Osteoblast (primary cell): ENCODE measurements around the gene LRP2BP. TPM values are rescaled to one million over a fixed set of nuclear protein-coding genes. Genes with fewer than 3 reads are reported as not detected.

ENCODE experiments used
- DNase-seq: peaks from one replicate; pipeline ENCODE4 v3.0.0; 2011; ENCODE audit warnings: low spot score, mixed read lengths; ENCODE audit not compliant: insufficient read length; ENCODE audit errors: missing footprints
- H2AFZ ChIP-seq: 2 replicates; pipeline ENCODE4 v1.6.0; 2011; ENCODE audit warnings: mild to moderate bottlenecking, low read length
- H3K27ac ChIP-seq: 2 replicates; pipeline ENCODE4 v1.5.1; 2011; ENCODE audit warnings: mild to moderate bottlenecking, low read depth, low read length, moderate library complexity
- H3K27me3 ChIP-seq: 2 replicates; pipeline ENCODE4 v1.6.0; 2012; ENCODE audit warnings: mild to moderate bottlenecking, control low read depth, inconsistent platforms, low read length, moderate library complexity; ENCODE audit not compliant: insufficient read depth
- H3K36me3 ChIP-seq: 2 replicates; pipeline ENCODE4 v1.5.1; 2011; ENCODE audit warnings: mild to moderate bottlenecking, low read length, control low read depth, moderate library complexity; ENCODE audit not compliant: insufficient read depth
- H3K4me1 ChIP-seq: 2 replicates; pipeline ENCODE4 v1.5.1; 2011; ENCODE audit warnings: mild to moderate bottlenecking, low read length, control low read depth, moderate library complexity; ENCODE audit not compliant: insufficient read depth
- H3K4me2 ChIP-seq: 2 replicates; pipeline ENCODE4 v1.6.0; 2011; ENCODE audit warnings: mild to moderate bottlenecking, low read length; ENCODE audit not compliant: insufficient read depth
- H3K4me3 ChIP-seq: fragments of 200-600 bp; sonication (generic); 3 replicates; pipeline ENCODE4 v1.5.1; 2012; ENCODE audit warnings: mild to moderate bottlenecking, low read length, inconsistent platforms; ENCODE audit not compliant: insufficient read depth
- H3K79me2 ChIP-seq: 2 replicates; pipeline ENCODE4 v1.6.0; 2012; ENCODE audit warnings: mild to moderate bottlenecking, low read length, control low read depth, inconsistent platforms; ENCODE audit not compliant: insufficient read depth
- H3K9me3 ChIP-seq: 2 replicates; pipeline ENCODE4 v1.5.1; 2011; ENCODE audit warnings: low read depth, low read length, control low read depth
- H4K20me1 ChIP-seq: 2 replicates; pipeline ENCODE4 v1.6.0; 2012; ENCODE audit warnings: mild to moderate bottlenecking, low read length, control low read depth; ENCODE audit not compliant: insufficient read depth
- total RNA-seq: library from RNA; depleted of rRNA; stranded (reverse); fragments of >200 nt; gene quantifications from 2 replicates; pipeline ENCODE4 v1.2.3, GENCODE V29; 2012
- TF ChIP-seq, protein P1 (sequence below): IDR thresholded peaks from 2 replicates; pipeline ENCODE4 v1.5.1; 2011; ENCODE audit warnings: mild to moderate bottlenecking, low read depth, low read length, moderate library complexity; ENCODE audit errors: extremely low read depth

The LRP2BP gene
- total RNA-seq, 1 donor: 1.4 TPM

DNA sequence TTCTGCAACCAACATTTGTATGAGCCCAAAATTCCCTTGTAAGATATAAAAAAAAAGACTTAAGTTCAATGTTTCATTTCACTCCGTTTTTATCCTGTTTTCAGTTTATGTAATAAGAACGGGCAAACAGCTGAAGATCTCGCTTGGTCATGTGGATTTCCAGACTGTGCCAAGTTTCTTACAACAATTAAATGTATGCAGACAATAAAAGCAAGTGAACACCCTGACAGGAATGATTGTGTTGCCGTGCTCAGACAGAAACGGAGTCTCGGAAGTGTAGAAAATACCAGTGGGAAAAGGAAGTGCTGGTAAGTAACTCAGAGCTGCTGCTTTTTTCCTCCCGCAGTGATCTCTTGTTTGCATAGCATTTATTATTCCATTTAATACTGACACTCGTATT lies 3.7 kb upstream of the LRP2BP start:
- Histone ChIP-seq H3K4me1 (peaks cover 6% of the 10 kb centered on the region), H3K27ac (no peak overlapping the region)

DNA sequence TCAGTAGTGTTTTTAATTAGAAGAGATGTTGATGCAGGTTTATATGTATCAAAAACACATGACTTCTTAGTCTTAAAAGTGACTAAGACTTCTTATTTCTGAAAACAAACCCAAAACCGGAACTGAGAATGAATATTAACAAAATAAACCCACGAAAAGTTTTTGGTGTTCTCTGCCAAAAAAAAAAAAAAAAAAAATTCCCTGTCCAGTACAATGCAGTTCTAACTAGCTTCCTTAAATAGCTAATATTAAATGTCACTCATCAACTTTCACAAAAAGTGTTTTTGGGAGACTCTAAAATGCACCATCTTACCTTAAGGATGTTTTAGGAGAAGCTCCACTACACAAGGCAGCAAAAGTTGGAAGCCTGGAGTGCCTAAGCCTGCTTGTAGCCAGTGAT lies 2.9 kb upstream of the LRP2BP start:
- Histone ChIP-seq H3K36me3 (peaks cover 27% of the 10 kb centered on the region), H3K4me3 (no peak overlapping the region), H3K27ac (no peak overlapping the region), H3K4me2 (no peak overlapping the region), H3K9me3 (no peaks in the 10 kb centered on the region), H3K79me2 (no peaks in the 10 kb centered on the region), H3K4me1 (peaks cover 9% of the 10 kb centered on the region), H2AFZ (no peak overlapping the region), H4K20me1 (no peaks in the 10 kb centered on the region), H3K27me3 (no peaks in the 10 kb centered on the region)
- TF ChIP-seq, protein P1, sequence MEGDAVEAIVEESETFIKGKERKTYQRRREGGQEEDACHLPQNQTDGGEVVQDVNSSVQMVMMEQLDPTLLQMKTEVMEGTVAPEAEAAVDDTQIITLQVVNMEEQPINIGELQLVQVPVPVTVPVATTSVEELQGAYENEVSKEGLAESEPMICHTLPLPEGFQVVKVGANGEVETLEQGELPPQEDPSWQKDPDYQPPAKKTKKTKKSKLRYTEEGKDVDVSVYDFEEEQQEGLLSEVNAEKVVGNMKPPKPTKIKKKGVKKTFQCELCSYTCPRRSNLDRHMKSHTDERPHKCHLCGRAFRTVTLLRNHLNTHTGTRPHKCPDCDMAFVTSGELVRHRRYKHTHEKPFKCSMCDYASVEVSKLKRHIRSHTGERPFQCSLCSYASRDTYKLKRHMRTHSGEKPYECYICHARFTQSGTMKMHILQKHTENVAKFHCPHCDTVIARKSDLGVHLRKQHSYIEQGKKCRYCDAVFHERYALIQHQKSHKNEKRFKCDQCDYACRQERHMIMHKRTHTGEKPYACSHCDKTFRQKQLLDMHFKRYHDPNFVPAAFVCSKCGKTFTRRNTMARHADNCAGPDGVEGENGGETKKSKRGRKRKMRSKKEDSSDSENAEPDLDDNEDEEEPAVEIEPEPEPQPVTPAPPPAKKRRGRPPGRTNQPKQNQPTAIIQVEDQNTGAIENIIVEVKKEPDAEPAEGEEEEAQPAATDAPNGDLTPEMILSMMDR: no peak
- no peak for DNase-seq

More for the DNA sequence above, 3.7 kb upstream of the LRP2BP start:
- TF ChIP-seq, protein P1: no peak
- Histone ChIP-seq H3K4me2 (no peak overlapping the region), H3K9me3 (no peaks in the 10 kb centered on the region), H3K79me2 (no peaks in the 10 kb centered on the region), H4K20me1 (no peaks in the 10 kb centered on the region), H2AFZ (no peak overlapping the region), H3K27me3 (no peaks in the 10 kb centered on the region), H3K4me3 (no peak overlapping the region), H3K36me3 (peaks cover 28% of the 10 kb centered on the region)
- no peak for DNase-seq

DNA sequence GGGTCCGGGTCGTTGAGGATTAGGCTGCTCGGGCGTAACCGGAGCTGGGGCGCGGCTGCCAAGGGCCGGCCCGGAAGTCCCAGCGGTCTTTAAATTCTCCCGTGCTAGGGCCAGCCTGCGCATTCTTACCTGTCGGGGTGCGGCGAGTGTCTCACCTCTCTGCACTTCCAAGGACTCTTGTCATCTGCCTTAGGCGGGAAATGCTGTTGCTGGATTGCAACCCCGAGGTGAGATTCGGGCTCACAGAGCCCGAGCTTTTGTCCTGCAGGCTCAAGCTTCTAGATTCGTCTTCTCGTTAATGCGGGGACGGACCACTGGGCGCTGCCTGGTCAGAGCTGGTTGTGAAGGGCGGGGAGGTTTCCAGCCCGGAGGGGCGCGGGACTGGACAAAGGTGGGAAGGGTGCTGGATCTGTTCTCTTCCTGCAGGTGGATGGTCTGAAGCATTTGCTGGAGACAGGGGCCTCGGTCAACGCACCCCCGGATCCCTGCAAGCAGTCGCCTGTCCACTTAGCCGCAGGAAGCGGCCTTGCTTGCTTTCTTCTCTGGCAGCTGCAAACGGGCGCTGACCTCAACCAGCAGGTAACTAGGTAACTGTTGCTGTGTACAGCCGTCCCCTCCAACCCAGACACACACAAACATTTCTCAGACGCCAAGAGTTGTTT lies 1.1 kb upstream of the LRP2BP start, which contains the start of gene ANKRD37:
TSS of gene ANKRD37 (plus strand) at position 118 of the 662 bp plus-strand sequence. CDS start at position 201, 83 bp downstream.
- Histone ChIP-seq H3K4me2 (peak within 1 kb of the TSS; percentile 95), H3K4me1 (peaks cover 9% of the 10 kb centered on the region), H3K9me3 (no peaks in the 10 kb centered on the region), H3K4me3 (peak within 1 kb of the TSS; percentile 86), H3K27ac (peak within 1 kb of the TSS; percentile 86), H3K36me3 (peaks cover 21% of the 10 kb centered on the region), H3K79me2 (no peaks in the 10 kb centered on the region), H3K27me3 (no peaks in the 10 kb centered on the region), H2AFZ (peak within 1 kb of the TSS; percentile 67), H4K20me1 (no peaks in the 10 kb centered on the region)
- TF ChIP-seq, protein P1: no peak
- DNase-seq: no peak

DNA sequence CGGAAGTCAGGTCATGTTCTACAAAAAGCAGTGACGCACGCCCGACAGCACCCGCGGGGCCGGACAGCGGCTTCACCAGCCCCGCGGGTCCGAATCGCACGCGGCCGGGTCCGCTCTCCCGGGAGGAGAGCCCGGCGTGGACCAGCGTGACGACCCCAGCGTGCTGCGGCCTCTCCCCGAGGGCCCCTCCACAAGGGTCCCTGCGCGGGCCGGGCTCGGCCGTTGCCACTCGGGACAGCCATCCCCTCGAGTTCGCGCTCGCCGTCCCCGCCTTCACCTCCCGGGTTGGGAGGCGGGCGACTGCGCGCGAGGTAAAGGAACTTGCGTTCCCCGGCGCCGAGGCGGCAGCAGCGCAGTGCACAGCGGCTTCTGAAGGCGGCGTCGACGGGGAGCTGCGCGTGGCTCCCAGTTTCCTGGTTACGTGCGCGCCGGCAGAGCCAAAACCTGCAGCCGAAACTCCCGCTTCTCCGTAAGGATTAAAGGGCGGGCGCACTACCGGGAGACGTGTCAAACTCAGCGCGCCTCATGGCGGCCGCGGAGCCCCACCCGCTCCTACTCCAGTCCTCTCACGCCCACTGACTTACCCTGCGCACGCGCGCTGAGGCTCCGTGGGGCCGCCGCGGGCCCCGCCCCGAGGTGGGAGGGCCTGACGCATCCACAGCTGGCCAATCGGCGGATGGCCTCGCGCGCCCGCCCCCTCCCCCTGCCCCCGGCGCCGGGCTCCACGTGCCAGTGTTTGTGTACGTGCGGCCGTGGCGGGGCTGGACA lies 416 bp upstream of the LRP2BP start:
- Histone ChIP-seq H3K36me3 (peaks cover 21% of the 10 kb centered on the region), H4K20me1 (no peaks in the 10 kb centered on the region), H3K79me2 (no peaks in the 10 kb centered on the region), H3K27me3 (no peaks in the 10 kb centered on the region), H3K4me1 (peaks cover 9% of the 10 kb centered on the region), H3K4me2 (peak overlapping the region; percentile 95), H3K9me3 (no peaks in the 10 kb centered on the region), H2AFZ (peak overlapping the region; percentile 67), H3K27ac (peak overlapping the region; percentile 86), H3K4me3 (peak overlapping the region; percentile 86)
- TF ChIP-seq, protein P1: no peak
- peak; percentile 99 for DNase-seq
